Stimulated activated CD4-positive, alpha-beta T cell treated with anti-CD3 and anti-CD28 coated beads, Interleukin-4, amount 100 ng/mL, for 24 hours (primary cell): ENCODE measurements around the gene GPC5.
"Not testable (repeated sequence)": the region's sequence is repeated elsewhere in the genome, so short reads cannot be mapped to it uniquely, and the experiment has no call there.

Experiments used
- DNase-seq: peaks from one replicate; pipeline ENCODE4 v3.0.0-alpha.2; 2020

GPC5 gene

GRCh38 chr13:91660076-91660415 lies 261.6 kb downstream of the GPC5 start:
- DNase-seq = no peak

DNA sequence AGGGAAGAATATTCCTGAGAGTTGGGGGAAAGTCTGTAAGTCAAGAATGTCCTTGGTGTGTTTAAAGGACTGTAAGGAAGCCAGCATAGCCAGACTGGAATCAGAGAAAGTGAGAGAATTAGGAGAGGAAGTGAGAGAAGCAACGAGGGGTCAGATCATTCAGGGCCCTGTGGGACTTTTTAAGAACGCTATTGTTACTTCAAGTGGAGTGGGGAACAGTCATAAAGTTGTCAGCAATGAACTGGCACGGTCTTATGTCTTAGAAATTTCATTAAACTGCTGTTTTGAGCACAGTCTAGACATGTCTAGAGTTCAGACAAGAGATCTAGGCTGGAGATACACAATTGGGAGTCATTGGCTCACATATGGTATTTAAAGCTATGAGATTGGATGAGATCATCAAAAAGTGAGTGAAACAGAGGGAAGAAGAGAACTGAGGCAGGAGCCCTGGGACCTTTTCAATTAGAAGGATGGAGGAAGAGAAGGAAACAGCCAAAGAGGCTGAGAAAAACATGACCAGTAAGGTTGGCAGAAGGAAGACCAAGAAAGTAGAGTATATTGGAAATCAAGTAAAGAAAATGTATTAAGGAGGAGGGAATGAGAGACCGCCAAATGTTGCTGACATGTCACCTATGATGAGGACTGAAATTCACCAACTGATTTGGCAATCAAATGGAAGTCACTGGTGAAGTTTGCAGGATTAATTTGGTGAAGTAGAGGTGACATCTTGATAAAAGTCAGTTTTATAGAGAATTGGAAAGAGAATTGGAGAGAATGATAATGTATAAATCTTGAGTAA lies 263.5 kb downstream of the GPC5 start:
- no peak for DNase-seq

DNA sequence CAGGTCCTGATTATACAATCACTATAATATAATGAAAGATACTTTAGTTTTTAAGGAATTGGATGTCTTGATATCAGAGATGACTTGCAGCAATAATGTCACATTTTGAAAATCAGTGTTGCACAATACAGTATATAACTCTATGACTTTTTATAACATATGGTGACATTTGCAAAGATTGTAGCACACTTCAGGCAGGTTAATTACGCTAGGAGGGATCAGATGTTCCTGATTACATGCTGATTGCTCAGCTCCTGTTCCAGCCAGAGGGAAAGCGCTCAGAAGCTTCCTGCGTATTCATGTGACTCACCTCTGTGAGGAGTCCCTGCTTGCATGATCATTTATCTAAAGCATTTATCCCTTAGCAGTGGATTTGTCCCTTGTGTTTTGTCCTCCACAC lies 265.6 kb downstream of the GPC5 start:
- no peak for DNase-seq

DNA sequence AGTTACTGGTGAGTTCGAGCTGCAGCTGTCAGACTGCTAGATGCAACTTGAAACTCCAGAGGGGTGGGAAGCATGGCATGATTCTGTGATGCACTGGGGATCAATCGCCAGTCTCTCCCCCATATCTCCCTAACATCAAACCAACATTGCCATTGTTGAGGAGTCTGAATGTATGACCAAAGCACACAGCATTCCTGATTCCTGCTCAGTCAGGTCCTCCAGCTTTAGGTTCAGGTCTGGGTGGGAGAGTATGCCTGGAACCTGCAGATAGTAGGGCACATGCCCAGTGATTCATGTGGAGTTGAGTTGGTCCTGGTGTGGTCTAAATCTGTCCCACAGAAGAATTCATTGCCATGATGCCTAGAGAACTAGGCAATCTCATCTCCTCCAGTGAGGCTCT lies 269.1 kb downstream of the GPC5 start:
- DNase-seq = no peak

- DNase-seq = no peak
Observed at GRCh38 chr13:91668866-91669495, 270.6 kb downstream of the GPC5 start.

- not testable (repeated sequence) for DNase-seq
Observed at GRCh38 chr13:91674347-91674746, 275.9 kb downstream of the GPC5 start.

DNA sequence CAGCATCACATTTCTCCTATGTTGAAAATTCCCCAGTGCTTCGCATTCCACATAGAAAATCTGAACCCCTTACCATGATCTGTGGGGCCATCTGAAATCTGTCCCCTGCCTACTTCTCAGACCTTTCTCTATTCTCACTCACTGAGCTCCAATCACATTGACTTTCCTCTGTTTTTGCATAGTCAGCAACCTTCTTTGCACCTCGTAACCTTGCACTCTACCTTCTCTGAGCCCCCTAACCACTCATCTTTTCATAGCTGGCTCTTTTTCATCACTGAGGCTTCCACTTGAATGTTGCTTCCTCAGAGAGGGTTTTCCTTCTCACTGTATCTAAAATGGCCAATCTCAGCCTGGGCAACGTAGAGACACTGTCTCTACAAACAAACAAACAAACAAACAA lies 286.3 kb downstream of the GPC5 start:
- DNase-seq = no peak

GRCh38 chr13:91690944-91691343 lies 292.5 kb downstream of the GPC5 start:
- DNase-seq = no peak

DNA sequence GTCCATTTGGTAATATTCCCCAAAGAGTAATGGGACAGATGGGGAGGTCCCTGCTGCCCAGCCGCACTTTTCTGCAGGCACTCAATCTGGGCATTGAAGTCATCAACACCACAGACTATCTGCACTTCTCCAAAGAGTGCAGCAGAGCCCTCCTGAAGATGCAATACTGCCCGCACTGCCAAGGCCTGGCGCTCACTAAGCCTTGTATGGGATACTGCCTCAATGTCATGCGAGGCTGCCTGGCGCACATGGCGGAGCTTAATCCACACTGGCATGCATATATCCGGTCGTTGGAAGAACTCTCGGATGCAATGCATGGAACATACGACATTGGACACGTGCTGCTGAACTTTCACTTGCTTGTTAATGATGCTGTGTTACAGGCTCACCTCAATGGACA lies 295.0 kb downstream of the GPC5 start:
- DNase-seq = no peak

DNA sequence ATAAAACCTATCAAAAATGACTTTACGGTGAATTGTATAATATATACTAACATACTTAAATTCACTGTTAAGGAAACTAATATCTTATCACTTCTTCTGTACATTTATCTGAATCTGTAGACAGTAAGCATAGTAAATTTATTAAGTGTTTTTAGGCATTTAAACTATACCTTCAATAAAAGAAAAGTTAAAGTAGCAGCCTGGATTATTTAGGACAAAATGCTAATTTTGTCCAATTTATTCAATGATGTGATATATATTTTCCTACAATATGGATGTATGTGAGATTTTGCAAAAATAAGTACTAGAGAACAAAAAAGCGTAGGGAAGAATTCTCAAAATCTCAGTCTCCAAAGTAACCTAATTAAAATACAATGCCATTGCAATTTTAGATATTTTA lies 299.9 kb downstream of the GPC5 start:
- DNase-seq = no peak

GRCh38 chr13:91698767-91699166 lies 300.3 kb downstream of the GPC5 start:
- no peak for DNase-seq

GRCh38 chr13:91699863-91700262 lies 301.4 kb downstream of the GPC5 start:
- DNase-seq = no peak

- DNase-seq = no peak
Observed at GRCh38 chr13:91701975-91702374, 303.6 kb downstream of the GPC5 start.

DNA sequence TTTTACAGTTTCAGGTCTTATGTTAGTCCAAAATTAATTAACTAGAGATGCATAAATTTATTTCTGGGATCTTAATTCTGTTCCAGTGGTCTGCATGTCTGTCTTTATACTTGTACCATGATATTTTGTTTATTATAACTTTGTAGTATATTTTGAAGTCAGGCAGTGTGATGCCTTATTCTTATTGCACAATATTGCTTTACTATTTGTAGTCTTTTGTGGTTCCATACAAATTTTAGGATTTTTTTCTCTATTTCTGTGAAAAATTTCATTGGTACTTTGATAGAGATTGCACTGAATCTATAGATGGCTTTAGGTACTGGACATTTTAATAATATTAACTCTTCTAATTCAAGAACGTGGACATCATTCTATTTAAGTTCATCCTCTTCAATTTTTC lies 304.0 kb downstream of the GPC5 start:
- no peak for DNase-seq

DNA sequence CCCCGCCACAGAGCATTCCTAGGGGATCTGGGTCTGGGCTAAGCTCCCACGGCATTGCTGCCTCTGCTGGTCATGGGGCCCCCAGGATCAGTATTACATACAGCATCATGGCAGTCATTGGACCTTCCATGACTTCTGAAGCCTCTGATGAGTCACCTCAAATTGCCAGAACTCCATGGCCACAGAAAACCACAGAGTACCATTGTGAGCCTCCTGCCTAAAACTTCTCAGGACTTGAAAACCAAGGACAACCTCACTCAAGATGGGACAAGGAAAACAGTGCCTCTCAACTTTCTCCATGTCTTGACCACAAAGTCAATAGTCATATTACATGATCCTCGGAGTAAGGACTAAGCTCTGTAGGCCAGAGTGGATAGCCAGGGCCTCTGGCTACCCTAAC lies 306.0 kb downstream of the GPC5 start:
- DNase-seq = no peak

GRCh38 chr13:91708558-91708957 lies 310.1 kb downstream of the GPC5 start:
- DNase-seq = no peak

- no peak for DNase-seq
Observed at GRCh38 chr13:91709180-91709579, 310.8 kb downstream of the GPC5 start.

DNA sequence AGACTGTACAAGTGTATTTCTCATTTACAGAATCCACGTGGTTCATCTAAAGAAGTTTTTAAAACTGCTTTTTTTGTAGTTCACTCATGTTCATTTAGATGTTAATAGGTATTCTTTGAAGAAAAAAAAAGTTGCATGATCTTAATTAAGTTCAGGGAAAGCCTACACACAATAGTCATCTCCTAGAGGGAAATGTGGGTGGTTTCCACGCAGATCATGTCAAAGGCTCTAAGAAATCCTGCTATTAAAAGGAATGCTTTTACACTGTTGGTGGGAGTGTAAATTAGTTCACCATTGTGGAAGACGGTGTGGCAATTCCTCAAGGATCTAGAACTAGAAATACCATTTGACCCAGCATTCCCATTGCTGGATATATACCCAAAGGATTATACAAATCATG lies 312.3 kb downstream of the GPC5 start:
- DNase-seq = no peak

- DNase-seq = no peak
Observed at GRCh38 chr13:91714855-91715254, 316.4 kb downstream of the GPC5 start.

DNA sequence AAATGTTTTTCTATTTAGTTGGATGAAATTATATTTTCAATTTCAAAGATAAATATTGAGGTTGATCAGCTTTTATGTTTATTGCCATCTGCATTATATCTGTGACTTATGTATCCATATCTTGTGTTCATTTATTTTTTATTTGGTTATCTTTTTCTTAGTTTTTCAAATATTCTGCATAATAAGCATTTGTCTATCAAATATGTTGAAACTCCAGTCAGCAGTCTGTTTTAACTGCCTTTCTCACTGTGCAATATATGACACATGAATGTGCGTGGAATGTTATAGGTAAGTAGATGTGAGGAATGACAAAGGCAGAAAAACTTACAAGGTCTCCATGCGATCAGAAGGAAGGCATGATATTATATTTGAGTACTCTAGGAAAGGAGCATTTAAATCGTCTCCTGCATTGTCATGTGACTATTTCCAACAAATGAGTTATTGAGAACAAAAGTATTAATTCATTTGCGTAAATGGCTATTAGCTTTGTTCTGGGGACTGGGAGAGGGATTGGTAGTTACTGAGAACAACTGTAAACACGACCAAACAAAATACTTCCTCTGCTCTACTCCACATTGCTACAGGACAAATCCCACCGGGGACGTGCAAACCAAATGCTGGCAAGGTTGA lies 318.1 kb downstream of the GPC5 start:
- no peak for DNase-seq

- DNase-seq = no peak
Observed at GRCh38 chr13:91719033-91719432, 320.6 kb downstream of the GPC5 start.

- no peak for DNase-seq
Observed at GRCh38 chr13:91721413-91721812, 323.0 kb downstream of the GPC5 start.

DNA sequence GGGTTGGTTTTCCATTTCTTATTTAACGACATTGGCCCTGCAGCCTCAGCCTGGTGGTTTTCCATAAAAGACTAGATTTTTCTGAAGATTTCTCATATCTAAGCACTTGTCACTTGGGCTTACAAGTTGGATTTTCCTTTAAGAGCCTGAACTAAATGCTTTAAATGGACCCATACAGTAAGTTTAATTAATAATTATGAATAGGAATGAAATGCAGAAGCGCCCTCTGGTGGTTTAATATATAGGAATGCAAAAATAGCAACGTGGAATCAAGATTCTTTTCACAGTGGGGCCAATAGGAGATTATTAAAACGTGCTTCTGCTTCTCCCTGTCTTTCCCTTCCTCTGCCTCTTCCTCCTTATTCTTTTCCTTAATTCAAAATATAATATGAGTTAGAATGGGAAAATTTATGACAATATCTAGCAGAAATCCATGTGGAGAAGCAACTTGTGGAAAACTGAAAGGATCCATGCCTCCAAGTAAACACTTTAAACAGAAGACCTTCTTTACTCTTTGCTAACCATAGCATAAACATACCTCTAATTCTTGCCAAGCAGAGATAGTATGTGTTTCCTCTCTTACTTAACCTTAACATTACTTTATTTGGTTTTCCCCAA lies 324.0 kb downstream of the GPC5 start:
- DNase-seq = no peak

DNA sequence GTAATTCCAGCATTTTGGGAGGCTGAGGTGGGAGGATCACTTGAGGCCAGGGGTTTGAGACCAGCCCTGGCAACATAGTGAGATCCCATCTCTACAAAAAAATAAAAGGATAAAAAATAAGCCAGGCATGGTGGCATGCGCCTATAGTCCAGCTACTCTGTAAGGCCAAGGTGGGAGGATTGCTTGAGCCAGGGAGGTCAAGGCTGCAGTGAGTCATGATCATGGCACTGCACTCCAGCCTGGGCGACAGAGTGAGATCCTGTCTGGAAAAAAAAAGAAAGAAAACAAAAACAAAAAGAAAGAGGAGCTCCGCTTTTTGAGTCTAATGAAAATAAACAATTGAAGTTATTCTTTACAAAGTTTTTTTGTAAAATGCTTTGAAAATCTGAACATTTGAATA lies 326.2 kb downstream of the GPC5 start:
- no peak for DNase-seq
